ENCODE results near the gene JAM2. TPM values are rescaled to one million over a fixed set of nuclear protein-coding genes. Genes with fewer than 3 reads are reported as not detected.
A peak's percentile ranks its signal among the peaks of the same experiment; 100 is the strongest.

The JAM2 gene
- total RNA-seq, 1 experiment from 2014 or later, result 2.6 TPM

DNA sequence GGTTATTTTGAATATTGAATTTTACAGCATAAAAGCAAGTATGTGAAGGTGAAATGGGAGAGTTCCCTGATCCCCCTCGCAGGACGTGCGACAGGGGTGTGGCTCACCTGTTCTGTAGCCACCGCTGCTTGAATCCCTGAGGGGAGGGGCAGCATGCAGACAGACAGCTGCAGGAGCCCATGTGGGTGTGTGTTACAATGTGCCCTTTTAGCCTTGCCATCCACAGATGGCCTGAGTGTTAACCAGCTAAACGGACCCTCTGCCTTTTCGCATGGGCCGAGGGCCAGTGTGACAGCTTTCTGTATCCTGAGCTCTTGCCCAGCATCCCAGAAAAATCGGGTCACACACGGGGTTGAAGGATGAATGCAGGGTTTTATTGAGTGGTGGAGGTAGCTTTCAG, 43.3 kb downstream of the JAM2 start:
- WGBS (ENCODE audit: extremely low coverage, insufficient read length, low lambda C conversion rate), result no CpG with 5 or more reads among the region's 9 CpGs
- Histone ChIP-seq H3K23me2 (ENCODE audit: insufficient read length, low read depth, low read length, poor library complexity, severe bottlenecking) (no peaks in the 10 kb centered on the region), H2BK15ac (ENCODE audit: low read depth, low read length) (no peak overlapping the region), H3K4me1 (ENCODE audit: insufficient read depth, low read length) (no peaks in the 10 kb centered on the region), H3K27ac (ENCODE audit: insufficient read length, low read depth, low read length) (no peak overlapping the region), H3K9me3 (ENCODE audit: control insufficient read depth, low read depth, low read length) (no peaks in the 10 kb centered on the region), H3K4me2 (ENCODE audit: insufficient read depth, insufficient read length, low read length) (peak overlapping the region; percentile 24), H3K4ac (ENCODE audit: low read depth, low read length) (no peak overlapping the region), H2AFZ (ENCODE audit: low read length) (no peak overlapping the region), H4K8ac (replicated peaks; ENCODE audit: insufficient read length, low read depth, low read length) (no peak overlapping the region), H3K23ac (ENCODE audit: insufficient read length, low read depth, low read length) (no peak overlapping the region), H3K14ac (ENCODE audit: insufficient read depth, low read length) (no peak overlapping the region), H2BK12ac (ENCODE audit: insufficient read length, low read depth, low read length) (no peak overlapping the region), H2BK120ac (ENCODE audit: low read depth, low read length, poor library complexity, severe bottlenecking) (no peak overlapping the region), H2AK5ac (ENCODE audit: insufficient read length, low read length) (no peak overlapping the region), H3K27me3 (ENCODE audit: insufficient read depth, low read length) (no peaks in the 10 kb centered on the region), H3T11ph (ENCODE audit: low read length) (no peak overlapping the region), H2BK5ac (ENCODE audit: insufficient read length, low read length) (no peak overlapping the region), H4K91ac (ENCODE audit: insufficient read length, low read depth, low read length) (no peak overlapping the region), H3K79me2 (ENCODE audit: insufficient read depth, low read length) (no peaks in the 10 kb centered on the region), H3K79me1 (ENCODE audit: insufficient read depth, low read depth, low read length, poor library complexity, severe bottlenecking) (no peaks in the 10 kb centered on the region), H3K9ac (ENCODE audit: extremely low read depth, insufficient read length, low read length) (no peak overlapping the region), H4K20me1 (ENCODE audit: control insufficient read depth, insufficient read depth, insufficient read length) (no peaks in the 10 kb centered on the region), H3K56ac (ENCODE audit: insufficient read length, low read depth, low read length) (no peak overlapping the region), H4K5ac (ENCODE audit: insufficient read length, low read depth, low read length) (no peak overlapping the region), H3K18ac (ENCODE audit: insufficient read length, low read depth, low read length) (no peak overlapping the region), H2BK20ac (ENCODE audit: low read depth, low read length, poor library complexity, severe bottlenecking) (no peak overlapping the region)
- no peaks in the 10 kb centered on the region for H3K36me3 Mint-ChIP-seq (ENCODE audit: insufficient read depth in 1 of 3, low read depth in 3 of 3)
- no peak overlapping the region for H3K4me3 Mint-ChIP-seq
- TF ChIP-seq, protein P1, sequence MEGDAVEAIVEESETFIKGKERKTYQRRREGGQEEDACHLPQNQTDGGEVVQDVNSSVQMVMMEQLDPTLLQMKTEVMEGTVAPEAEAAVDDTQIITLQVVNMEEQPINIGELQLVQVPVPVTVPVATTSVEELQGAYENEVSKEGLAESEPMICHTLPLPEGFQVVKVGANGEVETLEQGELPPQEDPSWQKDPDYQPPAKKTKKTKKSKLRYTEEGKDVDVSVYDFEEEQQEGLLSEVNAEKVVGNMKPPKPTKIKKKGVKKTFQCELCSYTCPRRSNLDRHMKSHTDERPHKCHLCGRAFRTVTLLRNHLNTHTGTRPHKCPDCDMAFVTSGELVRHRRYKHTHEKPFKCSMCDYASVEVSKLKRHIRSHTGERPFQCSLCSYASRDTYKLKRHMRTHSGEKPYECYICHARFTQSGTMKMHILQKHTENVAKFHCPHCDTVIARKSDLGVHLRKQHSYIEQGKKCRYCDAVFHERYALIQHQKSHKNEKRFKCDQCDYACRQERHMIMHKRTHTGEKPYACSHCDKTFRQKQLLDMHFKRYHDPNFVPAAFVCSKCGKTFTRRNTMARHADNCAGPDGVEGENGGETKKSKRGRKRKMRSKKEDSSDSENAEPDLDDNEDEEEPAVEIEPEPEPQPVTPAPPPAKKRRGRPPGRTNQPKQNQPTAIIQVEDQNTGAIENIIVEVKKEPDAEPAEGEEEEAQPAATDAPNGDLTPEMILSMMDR (conservative IDR thresholded peaks at IDR 0.05), result no peak
- peaks cover 4% of the 10 kb centered on the region for H3K27me3 Mint-ChIP-seq (ENCODE audit: low read depth)
- peaks cover 9 to 10% of the 10 kb centered on the region in 2 experiments for H3K4me1 Mint-ChIP-seq
- peak; percentile 38 for DNase-seq
- no peaks in the 10 kb centered on the region for H3K9me3 Mint-ChIP-seq
- H3K27ac Mint-ChIP-seq, result no peak overlapping the region
